HG03060 (cell line): ENCODE measurements around the gene FLNC.

ENCODE experiments used
- ATAC-seq: cut with Tn5 transposase; IDR thresholded peaks from one replicate; pipeline ENCODE4 v1.9.1; 2021; ENCODE audit warnings: low read depth, moderate number of reproducible peaks; ENCODE audit not compliant: unreplicated experiment

FLNC gene

DNA sequence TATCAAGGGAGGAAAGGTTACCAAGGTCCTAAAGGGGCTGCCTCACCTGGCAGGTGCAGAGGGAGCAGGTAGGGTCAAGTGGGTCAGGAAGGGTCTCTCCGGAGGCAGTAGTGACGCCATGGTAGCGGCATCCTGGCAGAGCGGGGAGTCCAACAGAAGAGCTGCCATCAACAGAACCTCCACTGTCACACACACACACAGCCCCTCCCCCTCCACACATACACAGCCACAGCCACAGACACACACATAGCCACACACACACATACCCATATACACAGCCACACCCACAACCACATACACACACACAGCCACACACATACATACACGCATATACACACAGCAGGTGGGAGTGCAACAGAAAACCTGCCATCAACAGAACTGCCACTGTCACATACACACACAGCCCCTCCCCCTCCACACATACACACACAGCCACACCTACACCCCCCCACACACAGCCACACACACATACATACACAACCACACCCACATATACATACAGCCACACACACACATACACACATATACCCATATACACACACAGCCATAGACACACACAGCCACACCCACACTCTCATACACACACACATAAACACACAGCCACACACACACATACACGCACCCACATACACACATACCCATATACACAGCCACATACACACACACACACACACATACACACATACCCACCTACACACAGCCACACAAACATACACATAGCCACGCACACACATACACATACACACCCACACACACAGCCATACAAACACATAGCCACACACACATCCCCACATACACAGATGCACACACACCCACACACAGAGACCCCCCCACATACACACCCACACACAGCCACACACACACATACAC lies 57.2 kb downstream of the FLNC start:
- no peak for ATAC-seq

DNA sequence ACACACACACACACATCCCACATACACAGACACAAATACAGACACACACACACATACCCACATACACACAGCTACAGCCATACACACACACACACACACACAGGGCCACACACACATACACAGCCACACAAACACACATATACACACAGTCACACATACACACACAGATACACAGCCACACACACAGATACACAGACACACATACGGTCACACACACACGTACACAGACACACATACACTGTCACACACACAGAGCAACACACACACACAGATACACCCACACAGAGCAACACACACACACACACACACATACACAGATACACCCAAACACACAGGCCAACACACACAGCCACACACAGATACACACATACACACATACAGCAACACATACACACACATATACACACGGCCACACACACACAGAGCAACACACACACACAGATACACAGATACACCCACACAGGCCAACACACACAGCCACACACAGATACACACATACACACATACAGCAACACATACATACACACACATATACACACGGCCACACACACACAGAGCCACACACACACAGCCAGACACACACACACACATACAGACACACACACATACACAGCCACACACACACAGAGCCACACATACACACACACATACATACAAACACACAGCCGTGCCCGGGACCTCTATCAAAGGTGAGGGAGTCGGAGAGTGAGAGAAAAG lies 58.0 kb downstream of the FLNC start:
- no peak for ATAC-seq

DNA sequence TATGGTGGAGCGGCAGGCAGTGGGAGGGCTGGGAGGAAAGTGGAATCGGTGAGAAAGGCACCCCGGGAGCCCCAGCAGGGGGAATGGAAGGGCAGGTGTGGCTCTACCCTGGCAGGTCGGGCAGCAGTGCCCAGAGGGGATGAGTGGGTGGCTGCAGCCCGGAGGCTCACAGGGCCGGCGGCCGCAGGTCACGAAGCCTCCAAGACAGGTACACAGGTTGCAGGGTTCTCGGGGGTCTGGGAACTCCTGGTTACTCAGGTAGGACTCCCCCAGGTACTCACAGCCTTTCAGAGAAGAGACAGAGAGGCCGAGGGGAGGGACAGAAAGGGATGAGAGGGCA lies 58.5 kb downstream of the FLNC start:
- ATAC-seq: no peak

DNA sequence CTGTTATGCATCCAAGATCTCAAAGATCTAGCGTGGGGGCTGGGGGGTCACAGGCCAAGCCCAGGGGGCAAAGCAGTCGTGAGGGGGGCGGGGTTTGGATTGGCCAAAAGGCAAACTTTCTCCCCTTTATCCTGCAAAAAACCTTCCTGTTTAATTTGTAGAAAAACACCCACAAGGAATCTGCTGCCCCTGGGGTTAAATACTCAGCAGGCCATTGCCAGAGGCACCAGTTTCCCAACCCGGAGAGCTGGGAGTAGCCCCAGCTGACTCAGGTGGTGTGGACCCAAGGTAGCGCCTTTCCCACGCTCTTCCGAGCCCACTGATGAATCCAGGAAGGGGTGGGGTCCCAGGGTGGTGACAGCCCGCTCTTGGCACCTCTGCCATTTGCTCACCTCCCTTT lies 58.9 kb downstream of the FLNC start:
- no peak for ATAC-seq

DNA sequence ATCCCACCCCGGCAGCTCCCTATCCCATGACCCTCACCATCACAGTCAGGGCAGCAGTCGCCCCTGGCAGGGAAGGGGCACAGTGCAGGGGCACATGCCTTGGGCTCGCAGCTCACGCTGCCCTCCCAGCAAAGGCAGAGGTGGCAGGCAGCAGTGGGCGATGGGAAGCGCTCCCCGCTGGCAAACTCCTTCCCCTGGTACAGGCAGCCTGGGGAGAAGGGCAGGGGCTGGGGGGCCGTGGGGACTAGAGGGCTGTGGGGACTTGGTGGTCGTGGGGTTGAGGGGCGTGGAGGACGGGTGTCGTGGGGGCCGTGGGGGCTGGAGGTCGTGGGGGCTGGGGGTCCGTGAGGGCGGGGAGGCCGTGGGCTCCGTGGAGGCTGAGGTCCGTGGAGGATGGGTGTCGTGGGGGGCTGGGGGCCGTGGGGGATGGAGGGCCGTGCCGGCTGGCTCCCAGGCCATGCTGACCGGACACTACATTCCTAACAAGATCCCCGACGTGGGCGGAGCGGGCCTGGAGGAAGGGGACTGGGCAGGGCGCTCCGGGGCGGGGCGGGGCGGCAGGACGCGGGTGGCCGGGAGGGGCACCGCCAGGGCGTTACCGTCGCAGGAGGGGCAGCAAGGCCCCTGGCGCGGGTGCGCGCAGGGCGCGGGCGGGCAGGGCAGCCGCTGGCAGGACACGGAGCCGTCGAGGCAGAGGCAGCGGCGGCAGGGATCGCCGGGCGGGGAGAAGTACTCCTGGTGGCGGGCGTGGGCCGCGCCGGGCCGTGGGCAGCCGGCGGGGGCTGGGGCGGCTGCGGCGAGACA lies 60.3 kb downstream of the FLNC start:
- ATAC-seq: no peak

DNA sequence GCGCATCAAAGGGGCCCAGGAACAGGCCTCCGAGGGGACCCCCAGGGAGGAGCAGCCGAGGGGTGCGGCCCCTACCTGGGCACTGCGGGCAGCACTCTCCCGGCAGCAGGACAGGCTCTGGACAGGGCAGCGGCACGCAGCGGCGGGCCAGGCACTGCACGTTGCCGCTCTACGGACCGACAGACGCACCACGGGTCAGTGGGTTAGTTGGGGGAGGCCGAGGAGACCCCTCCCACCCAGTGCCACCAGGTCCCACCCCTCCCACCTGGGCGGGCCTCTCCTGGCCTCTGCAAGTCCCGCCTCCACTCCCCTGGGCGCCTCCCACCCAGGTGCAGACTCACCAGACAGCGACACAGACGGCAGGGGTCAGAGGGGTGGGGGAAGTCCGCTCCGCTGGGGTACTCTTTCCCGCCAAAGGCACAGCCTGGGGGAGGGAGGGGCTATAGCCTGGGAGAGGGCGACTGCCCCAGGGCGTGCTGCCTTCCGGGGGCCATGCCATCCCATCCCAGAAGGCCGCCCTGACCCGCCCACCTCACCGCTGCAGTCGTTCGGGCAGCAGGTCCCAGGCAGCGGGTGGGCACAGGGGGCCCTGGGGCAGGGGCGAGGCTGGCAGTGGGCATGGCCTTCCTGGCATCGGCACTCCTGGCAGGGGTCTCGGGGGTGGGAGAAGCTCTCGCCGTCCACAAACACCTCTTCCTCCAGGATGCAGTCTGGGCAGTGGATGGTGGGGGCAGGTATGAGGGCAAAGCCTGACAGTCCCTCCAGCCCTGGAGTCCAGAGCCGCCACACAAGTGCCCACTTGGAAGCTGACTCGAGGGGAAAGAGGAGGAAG lies 61.1 kb downstream of the FLNC start:
- ATAC-seq: no peak

DNA sequence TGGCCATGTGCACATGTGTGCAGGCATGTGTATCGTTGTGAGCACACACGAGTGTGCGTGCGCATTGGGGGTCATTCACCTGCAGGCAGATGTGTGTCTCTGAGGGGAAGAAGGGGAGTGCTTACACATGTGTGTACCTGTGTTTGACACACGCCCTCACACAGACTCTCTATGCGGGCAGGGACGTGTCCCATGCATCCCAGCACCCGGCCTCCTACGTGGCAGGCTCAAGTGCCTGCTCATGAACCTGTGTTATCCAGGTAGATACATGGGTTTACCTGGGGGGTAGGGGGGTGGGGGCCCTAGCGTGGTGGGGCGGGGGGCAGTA lies 61.7 kb downstream of the FLNC start:
- no peak for ATAC-seq

DNA sequence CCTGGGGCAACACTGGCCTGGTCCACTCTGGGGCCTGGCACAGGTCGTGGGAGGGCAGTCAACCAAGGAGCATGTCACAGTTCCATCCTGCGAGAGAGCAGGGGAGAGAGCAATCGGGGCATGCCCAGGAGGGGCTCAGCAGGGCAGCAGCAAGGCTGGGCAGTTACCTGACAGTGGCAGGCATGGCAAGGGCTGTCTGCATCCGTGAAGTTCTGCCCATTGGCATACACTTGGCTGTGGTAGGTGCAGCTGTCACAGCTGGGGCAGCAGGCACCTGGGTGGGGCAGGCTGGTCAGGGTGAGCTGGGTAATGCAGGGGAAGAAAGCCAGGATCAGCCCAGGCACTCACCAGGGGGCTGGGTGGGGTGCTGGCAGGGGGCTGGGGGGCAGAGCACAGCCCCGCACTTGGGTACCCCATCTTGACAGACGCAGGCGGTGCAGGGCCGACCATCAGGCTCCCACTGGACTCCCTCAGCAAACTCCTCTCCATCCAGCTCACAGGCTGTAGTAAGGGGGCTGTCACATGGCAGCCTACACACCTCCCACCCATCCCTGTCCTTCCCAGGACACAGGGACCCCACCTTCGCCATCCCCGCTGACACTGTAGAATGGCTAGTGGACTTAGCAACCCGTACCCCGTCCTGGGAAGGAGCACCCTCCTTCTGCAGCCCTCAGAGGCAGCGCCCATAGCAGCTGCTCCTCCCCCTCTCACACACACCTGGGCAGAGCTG lies 62.5 kb downstream of the FLNC start:
- ATAC-seq: no peak

DNA sequence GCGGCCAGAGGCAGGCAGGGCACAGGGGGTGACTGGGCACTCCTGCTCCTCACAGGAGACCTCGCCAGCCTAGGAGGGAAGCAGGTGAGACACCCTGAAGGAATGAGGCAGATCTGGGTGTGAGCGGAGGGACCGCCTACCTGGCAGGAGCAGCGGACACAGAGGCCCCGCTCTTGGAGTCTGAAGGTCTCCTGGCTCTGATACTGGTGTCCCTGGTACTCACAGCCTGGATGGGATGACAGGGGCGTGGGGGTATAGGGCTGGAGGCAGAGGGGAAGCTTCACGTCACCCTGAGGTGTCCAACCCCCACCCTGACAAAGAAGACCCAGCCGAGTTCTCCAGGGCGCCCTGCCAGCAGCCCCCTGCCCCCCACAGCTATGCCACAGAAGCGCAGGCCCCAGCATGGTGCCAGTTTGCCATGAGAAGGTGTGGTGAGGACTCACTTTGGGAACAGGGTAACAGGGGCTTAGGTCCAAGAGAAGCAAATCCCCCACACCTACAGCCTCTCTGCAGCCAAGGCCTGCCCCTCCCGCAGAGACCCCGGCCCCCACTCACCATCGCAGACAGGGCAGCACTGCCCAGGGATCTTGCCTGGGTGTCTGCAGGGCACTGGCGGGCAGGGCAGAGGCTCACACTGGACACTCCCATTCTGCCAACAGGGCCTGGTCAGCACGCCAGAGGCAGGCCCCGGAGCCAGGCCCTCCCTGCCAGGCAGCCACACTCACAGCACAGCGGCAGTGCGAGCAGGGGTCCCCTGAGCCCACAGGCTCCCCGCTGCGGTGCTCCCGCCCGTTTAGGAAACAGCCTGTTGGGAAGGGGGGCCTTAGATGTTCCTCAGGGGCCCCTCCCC lies 63.3 kb downstream of the FLNC start:
- no peak for ATAC-seq

DNA sequence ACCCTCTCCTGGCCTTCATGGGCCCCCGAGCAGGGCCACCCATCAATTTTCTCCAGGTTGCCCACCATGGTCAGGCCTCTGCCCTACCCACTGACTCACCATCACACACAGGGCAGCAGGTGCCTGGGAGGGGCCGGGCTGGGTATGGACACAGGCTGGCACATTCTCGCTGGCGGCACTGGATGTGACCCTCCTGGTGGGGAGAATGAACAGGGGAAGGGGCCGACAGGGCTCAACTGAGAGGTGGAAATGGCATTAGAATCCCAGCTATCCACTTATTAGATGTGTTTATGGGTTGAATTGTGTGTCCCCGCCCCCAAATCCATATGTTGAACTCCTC lies 63.9 kb downstream of the FLNC start:
- ATAC-seq: no peak

DNA sequence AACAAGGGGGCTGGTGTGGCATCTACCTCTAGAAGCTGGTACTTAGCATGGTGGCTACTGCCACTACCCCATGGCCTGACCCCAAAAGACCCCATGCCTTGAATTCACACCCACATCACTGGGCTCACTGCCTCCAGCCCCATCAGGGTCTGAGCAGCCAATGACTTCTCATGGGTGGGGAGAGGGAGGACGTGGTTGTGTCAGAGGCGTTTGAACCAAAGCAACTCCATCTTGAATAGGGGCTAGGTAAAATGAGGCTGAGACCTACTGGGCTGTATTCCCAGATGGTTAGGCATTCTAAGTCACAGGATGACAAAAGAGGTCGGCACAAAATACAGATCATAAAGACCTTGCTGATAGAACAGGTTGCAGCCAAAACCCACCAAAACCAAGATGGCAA lies 65.1 kb downstream of the FLNC start:
- ATAC-seq: no peak

DNA sequence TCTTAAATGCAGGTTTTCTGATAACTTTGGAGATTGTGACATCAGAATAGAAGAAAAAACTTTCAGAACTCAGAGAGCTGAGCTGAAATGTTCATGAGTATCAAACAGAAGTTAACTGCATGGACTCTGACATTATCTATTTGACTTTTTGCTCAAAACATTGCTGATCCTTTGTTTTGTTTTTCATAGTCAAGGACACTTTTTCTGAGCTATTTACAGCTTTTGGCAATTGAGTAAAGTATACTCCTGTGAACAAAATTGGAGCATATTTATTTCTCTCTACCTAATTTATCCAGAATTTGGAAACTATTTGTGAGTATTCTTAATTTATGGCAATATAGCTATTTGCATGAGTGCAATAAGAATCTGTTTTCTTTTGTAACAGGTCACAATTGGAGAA lies 69.2 kb downstream of the FLNC start:
- ATAC-seq: no peak

DNA sequence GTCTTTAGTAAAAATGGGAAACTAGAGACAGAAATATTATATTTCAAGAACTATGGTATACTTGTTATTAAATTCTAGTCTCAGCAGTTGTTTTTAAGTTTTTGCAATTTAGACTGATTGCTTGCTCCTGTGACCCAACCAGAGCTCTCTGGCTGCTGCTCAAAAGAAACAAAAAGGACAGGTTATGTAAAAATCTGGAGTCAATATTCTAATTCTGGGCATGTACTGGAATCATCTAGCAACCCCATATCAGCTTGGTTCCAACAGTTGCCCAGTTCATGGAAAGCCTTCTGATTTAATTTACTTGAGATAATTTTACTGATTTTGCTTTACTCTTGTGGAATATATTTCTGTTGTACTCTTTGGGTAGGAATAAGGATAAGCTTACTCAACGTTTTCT lies 70.0 kb downstream of the FLNC start:
- no peak for ATAC-seq

DNA sequence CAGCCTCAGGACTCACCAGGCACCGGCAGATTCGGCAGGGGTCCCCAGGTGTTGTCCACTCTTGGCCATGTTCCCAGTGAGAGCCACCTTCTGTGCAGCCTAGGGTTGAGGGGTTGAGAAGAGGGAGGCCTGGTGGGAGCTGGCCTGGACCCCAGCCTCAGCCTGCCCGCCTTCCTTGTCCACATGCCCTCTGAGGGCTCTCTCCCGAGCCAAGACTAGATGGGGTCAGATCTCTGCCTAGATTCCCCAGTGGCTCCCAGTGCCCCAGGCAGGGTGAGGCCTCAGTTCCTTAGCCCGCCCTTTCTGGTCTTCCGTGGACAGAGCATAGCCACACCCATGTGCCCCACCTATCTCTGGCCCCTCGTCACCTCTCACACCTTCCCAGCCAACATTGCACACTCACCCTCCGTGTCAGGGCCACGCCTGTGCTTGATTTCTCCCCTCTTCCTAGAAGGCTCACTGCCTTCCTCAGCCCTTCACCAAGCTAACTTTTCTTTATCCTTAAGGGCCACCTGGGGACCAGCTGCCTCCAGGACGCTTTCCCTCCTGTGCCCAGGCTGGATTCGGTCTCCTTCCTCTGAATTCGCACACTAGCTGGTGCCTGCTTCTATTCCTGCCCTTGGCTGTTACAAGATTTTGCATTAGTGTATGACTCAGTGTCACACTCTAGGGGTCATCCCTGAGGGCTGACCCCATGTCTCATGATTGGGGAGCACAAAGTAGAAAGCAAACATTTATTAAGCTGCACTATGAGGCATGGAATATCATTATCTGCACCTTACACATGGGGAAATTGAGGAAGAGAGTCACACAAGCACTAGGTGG lies 72.8 kb downstream of the FLNC start:
- ATAC-seq: no peak

DNA sequence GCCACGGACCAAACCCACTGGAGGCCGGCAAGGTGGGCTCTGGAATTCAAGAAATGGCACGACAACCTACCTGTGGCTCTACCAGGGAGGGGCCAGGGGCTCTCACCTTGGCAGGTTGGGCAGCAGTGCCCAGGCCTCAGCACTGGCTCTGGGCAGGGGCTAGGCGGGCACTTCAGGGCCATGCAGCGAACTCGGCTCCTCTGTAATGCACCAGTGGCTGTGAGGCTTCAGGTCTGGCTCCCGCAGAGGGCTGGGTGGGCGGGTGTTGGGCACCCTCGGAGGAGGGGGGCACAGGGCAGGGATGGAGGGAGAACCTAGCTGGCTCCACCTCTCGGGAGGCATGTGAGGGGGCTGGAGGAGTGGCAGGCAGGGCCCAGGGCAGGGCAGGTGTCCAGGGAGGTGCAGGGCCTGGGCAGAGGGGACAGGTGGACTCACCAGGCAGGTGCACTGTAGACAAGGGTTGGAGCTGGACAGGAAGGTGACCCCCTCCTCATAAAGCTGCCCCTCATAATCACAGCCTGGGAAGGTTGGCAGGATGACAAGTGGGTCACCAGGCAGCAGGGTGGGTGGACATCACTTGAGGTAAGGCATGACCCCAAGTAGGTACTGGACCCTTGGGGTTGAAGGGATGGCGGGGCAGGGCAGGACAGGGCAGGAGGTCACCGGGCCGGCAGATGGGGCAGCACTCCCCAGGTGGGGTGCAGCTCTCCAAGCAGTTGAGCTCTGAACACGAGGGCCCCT lies 73.6 kb downstream of the FLNC start:
- ATAC-seq: no peak

DNA sequence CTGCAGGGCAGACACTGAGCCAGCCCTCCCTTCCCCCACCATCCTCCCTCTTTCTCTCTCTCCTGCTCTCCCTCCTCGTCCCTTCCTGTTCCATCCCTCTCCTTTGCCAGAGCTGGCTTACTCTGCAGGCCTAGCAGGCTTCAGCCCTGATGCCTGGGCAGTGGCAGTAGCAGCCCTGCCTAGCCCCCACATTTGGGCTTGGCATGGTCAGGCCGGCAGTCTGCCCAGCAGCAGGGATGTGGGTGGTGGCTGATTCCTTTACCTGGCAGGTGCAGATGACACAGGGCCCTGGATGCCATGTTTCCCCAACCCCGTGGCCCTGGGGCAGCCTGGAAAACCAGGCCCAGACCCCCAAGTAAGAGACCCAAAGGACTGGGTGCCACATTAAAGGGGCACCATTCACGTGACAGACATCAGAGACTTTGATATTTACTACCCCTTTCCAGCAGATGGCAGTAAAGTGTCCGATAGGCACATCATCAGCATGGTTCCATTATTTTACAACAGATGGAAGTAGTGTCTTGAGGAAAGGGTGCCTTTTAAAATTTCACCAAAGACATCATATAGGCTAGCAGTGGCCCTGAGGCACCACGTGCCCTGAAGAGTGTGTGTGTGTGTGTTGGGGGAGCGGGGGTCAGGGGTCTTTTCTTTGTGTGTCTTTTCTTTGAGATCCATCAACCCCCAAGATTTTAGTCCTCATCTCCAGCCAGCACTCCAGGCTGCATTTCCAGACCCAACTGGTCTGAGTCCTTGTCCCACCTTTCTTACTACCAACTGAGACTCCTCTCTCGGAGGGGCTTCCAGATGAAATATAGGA lies 74.4 kb downstream of the FLNC start:
- no peak for ATAC-seq
